Hematopoietic multipotent progenitor cell treated with erythropoietin and hydrocortisone succinate and interleukin-3 and kit ligand, for 6 days (in vitro differentiated cells): Measurements from ENCODE around the gene ANKRD45.
"Not testable (repeated sequence)": the region's sequence is repeated elsewhere in the genome, so short reads cannot be mapped to it uniquely, and the experiment has no call there.

ENCODE experiments used
- DNase-seq: peaks from one replicate; pipeline ENCODE4 v3.0.0-alpha.2; 2015

The ANKRD45 gene

GRCh38 chr1:173669491-173669941 is at the start of gene ANKRD45:
Gene ANKRD45 (minus strand): TSS chr1:173669851. CDS start chr1:173659418, 10,433 bp downstream.
- peak; percentile 70 for DNase-seq

GRCh38 chr1:173717238-173717637 is 47.6 kb upstream of the ANKRD45 start:
- no peak for DNase-seq

GRCh38 chr1:173715538-173715844 is 45.8 kb upstream of the ANKRD45 start:
- no peak for DNase-seq

GRCh38 chr1:173714759-173715537 is 45.3 kb upstream of the ANKRD45 start, which contains the start of gene KLHL20:
Gene KLHL20 (plus strand): TSS chr1:173714981. CDS start chr1:173716044, 1,063 bp downstream.
- DNase-seq: peak; percentile 95

GRCh38 chr1:173714441-173714758 is 44.7 kb upstream of the ANKRD45 start:
- DNase-seq: peak; percentile 23

- DNase-seq: no peak
Measured at GRCh38 chr1:173708787-173709186, 39.1 kb upstream of the ANKRD45 start.

GRCh38 chr1:173705117-173705516 is 35.5 kb upstream of the ANKRD45 start:
- DNase-seq: no peak

- no peak for DNase-seq
Measured at GRCh38 chr1:173702736-173703135, 33.1 kb upstream of the ANKRD45 start.

GRCh38 chr1:173701299-173701698 is 31.6 kb upstream of the ANKRD45 start:
- DNase-seq: not testable (repeated sequence)

- no peak for DNase-seq
Measured at GRCh38 chr1:173693238-173693637, 23.6 kb upstream of the ANKRD45 start.

- no peak for DNase-seq
Measured at GRCh38 chr1:173688300-173688699, 18.6 kb upstream of the ANKRD45 start.

GRCh38 chr1:173685121-173685520 is 15.5 kb upstream of the ANKRD45 start:
- not testable (repeated sequence) for DNase-seq

GRCh38 chr1:173683838-173684237 is 14.2 kb upstream of the ANKRD45 start:
- DNase-seq: not testable (repeated sequence)

- no peak for DNase-seq
Measured at GRCh38 chr1:173682184-173682583, 12.5 kb upstream of the ANKRD45 start.

- not testable (repeated sequence) for DNase-seq
Measured at GRCh38 chr1:173680152-173680551, 10.5 kb upstream of the ANKRD45 start.

- not testable (repeated sequence) for DNase-seq
Measured at GRCh38 chr1:173674496-173674895, 4.8 kb upstream of the ANKRD45 start.

- no peak for DNase-seq
Measured at GRCh38 chr1:173666646-173667045, 3.0 kb downstream of the ANKRD45 start.

GRCh38 chr1:173663159-173663558 is 6.5 kb downstream of the ANKRD45 start:
- DNase-seq: peak; percentile 29

GRCh38 chr1:173661763-173662162 is 7.9 kb downstream of the ANKRD45 start:
- DNase-seq: no peak

GRCh38 chr1:173661271-173661670 is 8.4 kb downstream of the ANKRD45 start:
- DNase-seq: no peak

- no peak for DNase-seq
Measured at GRCh38 chr1:173660306-173660705, 9.3 kb downstream of the ANKRD45 start.

- no peak for DNase-seq
Measured at GRCh38 chr1:173648880-173649605, 20.6 kb downstream of the ANKRD45 start.

- no peak for DNase-seq
Measured at GRCh38 chr1:173646656-173647055, 23.0 kb downstream of the ANKRD45 start.

- not testable (repeated sequence) for DNase-seq
Measured at GRCh38 chr1:173642450-173643139, 27.1 kb downstream of the ANKRD45 start.
